Tibial artery (tissue), 4 donors: Measurements from ENCODE around the gene MDP1.

Source experiments
- DNase-seq, 2 donors: peaks; one replicate each; pipeline ENCODE4 v3.0.0-alpha.2; 2019
- H3K27ac ChIP-seq, 2 donors: fragments of 200-600 bp; sonication (generic) in 1 of 2; 1 replicate in 1 of 2; 2 replicates in 1 of 2; pipeline ENCODE4 v1.5.1; 2018 to 2019; ENCODE audit warnings: mild to moderate bottlenecking in 1 of 2
- H3K27me3 ChIP-seq, 2 donors: fragments of 200-600 bp; sonication (generic) in 1 of 2; one replicate each; pipeline versions ENCODE4 v1.5.1 to v1.6.0; 2016 to 2019
- H3K36me3 ChIP-seq, 3 donors: fragments of 200-600 bp; sonication (generic) in 2 of 3; one replicate each; pipeline ENCODE4 v1.5.1; 2016 to 2019; ENCODE audit warnings: mild to moderate bottlenecking in 2 of 3
- H3K4me1 ChIP-seq, 4 donors: fragments of 200-600 bp; sonication (generic) in 2 of 4; 1 replicate in 3 of 4; 2 replicates in 1 of 4; pipeline ENCODE4 v1.5.1; 2016 to 2019
- H3K4me3 ChIP-seq, 2 donors: fragments of 200-600 bp; sonication (generic) in 1 of 2; 1 replicate in 1 of 2; 2 replicates in 1 of 2; pipeline ENCODE4 v1.5.1; 2018 to 2019; ENCODE audit warnings: mild to moderate bottlenecking in 2 of 2
- H3K9me3 ChIP-seq, 3 donors: fragments of 200-600 bp; sonication (generic) in 1 of 3; one replicate each; pipeline ENCODE4 v1.5.1; 2016 to 2019
- intact Hi-C: fragments of 100-400 bp; cut with DNase I; formaldehyde crosslinking; loops from one replicate; pipeline ENCODE4 v1.15.0; 2023; ENCODE audit warnings: low total_unique reads
- TF ChIP-seq, protein P1 (sequence below), 2 experiments: fragments of 200-600 bp in 1 of 2; fragments of 450-650 bp in 1 of 2; IDR thresholded peaks; one replicate each; pipeline ENCODE4 v1.5.1; 2017 to 2019; ENCODE audit warnings: antibody characterized with exemption in 2 of 2, mild to moderate bottlenecking in 1 of 2, moderate library complexity in 1 of 2

Gene MDP1

DNA sequence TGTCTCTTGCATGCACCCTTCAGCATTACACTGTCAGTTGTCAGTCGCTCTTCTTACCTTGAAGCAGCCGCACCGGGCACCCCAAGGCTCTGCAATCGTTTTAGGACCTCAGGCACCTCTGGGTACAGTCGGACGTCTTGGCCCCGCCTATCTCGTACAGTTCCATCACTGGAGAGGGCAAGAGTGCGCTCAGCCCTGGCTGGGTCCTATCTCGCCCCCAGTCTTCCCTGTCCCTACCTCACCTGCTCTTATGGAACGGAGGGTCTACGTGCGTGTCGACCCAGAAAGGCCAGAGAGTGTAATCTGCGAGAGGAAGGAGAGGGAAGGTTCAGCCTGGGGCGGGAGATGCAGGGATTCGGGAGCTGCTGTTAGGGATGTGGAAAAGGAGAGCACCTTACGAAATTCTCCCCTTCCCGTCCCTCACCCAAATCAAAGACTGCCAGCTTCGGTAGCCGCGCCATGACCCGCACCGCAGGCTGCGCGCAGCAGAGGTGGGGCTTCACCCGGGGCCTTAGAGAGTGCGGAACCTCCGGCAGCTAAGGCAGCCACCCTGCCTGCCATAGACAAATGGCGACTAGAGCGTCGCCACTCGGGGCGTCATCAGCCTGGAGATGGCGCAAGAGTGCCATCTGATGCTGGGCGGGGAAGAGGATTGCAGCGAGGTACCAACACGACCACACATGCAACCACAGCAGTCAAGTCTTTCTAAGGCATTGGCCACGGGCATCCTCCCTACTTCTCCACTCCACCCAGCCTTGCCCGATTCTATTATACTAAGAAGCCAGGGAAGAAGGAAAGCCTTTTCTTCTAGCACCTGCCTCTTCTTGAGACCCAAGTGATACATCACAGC is at the start of gene MDP1:
Gene MDP1, minus strand, starts transcription at position 572 of the 850 bp plus-strand sequence. Its CDS starts 111 bp downstream, at position 461.
- Histone ChIP-seq H3K27ac (peak within 1 kb of the TSS; percentile 89 to 91), H3K27me3 (no peaks in the 10 kb centered on the region), H3K4me3 (peak within 1 kb of the TSS; percentile 69 to 72), H3K36me3 (peaks cover 5 to 16% (median 11%) of the 10 kb centered on the region in 3 donors), H3K4me1 (peaks cover 0 to 31% (median 27%) of the 10 kb centered on the region in 4 donors), H3K9me3 (no peaks in the 10 kb centered on the region)
- DNase-seq, result peak; percentile 88 to 92
- intact Hi-C loops, result no loop called here
- TF ChIP-seq, protein P1, sequence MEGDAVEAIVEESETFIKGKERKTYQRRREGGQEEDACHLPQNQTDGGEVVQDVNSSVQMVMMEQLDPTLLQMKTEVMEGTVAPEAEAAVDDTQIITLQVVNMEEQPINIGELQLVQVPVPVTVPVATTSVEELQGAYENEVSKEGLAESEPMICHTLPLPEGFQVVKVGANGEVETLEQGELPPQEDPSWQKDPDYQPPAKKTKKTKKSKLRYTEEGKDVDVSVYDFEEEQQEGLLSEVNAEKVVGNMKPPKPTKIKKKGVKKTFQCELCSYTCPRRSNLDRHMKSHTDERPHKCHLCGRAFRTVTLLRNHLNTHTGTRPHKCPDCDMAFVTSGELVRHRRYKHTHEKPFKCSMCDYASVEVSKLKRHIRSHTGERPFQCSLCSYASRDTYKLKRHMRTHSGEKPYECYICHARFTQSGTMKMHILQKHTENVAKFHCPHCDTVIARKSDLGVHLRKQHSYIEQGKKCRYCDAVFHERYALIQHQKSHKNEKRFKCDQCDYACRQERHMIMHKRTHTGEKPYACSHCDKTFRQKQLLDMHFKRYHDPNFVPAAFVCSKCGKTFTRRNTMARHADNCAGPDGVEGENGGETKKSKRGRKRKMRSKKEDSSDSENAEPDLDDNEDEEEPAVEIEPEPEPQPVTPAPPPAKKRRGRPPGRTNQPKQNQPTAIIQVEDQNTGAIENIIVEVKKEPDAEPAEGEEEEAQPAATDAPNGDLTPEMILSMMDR (IDR thresholded peaks at IDR 0.05), result peak; percentile 11 to 22

DNA sequence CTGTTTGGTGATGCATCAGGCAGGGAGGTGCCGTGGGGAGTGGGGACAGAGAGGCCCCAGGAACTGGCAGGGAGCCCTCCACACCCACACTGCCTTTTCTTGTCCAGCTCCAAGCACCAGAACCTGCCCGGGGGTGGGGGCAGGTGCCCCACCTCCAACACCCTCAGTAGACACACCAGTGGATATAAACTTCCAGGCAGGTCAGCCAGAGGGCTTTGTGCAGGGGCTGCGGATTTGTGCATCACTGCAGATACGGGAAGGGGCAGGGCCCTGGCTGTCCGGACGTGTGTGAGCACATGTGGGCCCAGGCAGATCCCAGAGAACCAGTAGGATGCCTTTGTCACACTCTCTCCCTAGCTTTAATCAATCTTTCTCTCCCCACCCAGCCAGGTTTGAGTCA is 48.4 kb upstream of the MDP1 start:
- H3K36me3 ChIP-seq, result peaks cover 13 to 49% (median 34%) of the 10 kb centered on the region in 3 donors
- intact Hi-C loops, result no loop called here
- H3K4me3 ChIP-seq, result no peak overlapping the region
- no peak overlapping the region for H3K27ac ChIP-seq
- peaks cover 0 to 5% (median 3%) of the 10 kb centered on the region in 4 donors for H3K4me1 ChIP-seq
- H3K9me3 ChIP-seq, result no peaks in the 10 kb centered on the region
- TF ChIP-seq, protein P1 (IDR thresholded peaks at IDR 0.05), result no peak
- DNase-seq, result peak in 1 of 2 donors; percentile 49
- no peaks in the 10 kb centered on the region for H3K27me3 ChIP-seq

DNA sequence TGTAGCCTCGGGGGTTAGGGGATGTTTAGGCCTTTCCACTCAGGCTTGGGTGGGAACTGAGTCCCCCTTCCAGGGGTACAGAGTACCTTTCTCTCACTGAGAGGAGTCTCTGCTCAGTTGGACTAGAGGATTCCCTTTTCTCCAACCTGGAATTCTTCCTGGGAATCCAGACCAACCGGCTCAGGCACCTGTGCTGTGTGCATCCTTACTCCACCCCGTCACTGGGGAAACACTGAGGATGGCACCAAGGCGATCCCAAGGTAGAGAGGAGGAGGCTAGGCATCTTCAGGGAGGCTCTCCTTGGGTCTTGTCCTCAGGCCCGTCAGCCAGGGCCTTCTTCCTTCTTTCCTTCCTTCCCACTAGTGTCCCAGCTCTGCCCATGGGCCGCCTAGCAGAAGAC is 48.0 kb upstream of the MDP1 start:
- H3K27me3 ChIP-seq, result no peaks in the 10 kb centered on the region
- no peak for DNase-seq
- intact Hi-C loops, result no loop called here
- H3K4me3 ChIP-seq, result no peak overlapping the region
- peaks cover 0 to 10% (median 8%) of the 10 kb centered on the region in 4 donors for H3K4me1 ChIP-seq
- TF ChIP-seq, protein P1 (IDR thresholded peaks at IDR 0.05), result no peak
- no peak overlapping the region for H3K27ac ChIP-seq
- no peaks in the 10 kb centered on the region for H3K9me3 ChIP-seq
- H3K36me3 ChIP-seq, result peaks cover 13 to 45% (median 30%) of the 10 kb centered on the region in 3 donors

DNA sequence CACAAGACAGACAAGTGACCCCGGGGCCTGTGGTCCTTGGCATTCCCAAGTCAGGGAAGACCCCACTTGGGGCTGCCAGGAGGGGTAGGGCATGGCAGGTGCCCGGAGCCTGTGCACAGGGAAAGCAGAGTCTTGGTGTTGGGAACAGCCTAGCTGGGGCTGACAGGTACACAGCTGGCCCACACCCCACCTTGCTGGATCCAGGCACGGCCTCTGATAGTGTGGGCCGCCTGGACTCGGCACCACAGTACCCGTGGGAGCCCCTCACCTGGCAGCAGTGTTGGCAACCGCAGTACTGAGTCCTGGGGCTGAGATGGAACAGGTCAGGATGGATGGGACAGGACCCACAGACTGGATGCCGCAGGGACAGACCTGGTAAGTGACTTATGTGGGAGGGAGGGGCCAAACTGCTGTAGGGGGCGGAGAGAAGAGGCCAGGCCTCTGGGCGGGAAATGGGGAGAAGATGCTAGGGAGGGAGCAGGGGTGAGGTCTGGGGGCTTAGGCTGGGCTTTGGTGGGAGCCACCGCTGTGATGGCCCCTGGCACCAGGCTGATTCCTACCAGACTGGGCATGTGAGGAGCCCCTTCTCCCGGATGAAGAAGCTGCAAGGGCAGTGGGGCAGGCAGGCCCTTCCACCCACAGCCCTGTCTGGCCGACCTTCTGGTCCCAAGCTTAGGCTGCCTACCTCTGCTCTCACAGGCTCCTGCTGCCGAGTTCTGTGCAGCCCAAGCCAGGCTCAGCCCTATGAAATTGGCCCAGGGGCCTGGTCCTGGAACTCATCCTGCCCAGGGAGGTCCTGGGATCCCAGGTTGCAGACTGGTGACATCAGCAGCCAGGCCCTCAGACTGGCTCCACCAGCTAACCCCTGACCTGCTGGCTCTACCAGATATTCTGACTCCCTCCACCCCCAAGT is 47.2 kb upstream of the MDP1 start, which contains the start of gene TGM1:
Gene TGM1, minus strand, starts transcription at position 357 of the 913 bp plus-strand sequence. CDS start 825 bp downstream, outside the sequence.
- no peak within 1 kb of the TSS for H3K27ac ChIP-seq
- intact Hi-C loops, result no loop called here
- H3K4me3 ChIP-seq, result no peak within 1 kb of the TSS
- H3K4me1 ChIP-seq, result peaks cover 0 to 13% (median 10%) of the 10 kb centered on the region in 4 donors
- H3K27me3 ChIP-seq, result no peaks in the 10 kb centered on the region
- DNase-seq, result peak in 1 of 2 donors; percentile 38
- peaks cover 13 to 37% (median 27%) of the 10 kb centered on the region in 3 donors for H3K36me3 ChIP-seq
- H3K9me3 ChIP-seq, result no peaks in the 10 kb centered on the region
- TF ChIP-seq, protein P1 (IDR thresholded peaks at IDR 0.05), result no peak

DNA sequence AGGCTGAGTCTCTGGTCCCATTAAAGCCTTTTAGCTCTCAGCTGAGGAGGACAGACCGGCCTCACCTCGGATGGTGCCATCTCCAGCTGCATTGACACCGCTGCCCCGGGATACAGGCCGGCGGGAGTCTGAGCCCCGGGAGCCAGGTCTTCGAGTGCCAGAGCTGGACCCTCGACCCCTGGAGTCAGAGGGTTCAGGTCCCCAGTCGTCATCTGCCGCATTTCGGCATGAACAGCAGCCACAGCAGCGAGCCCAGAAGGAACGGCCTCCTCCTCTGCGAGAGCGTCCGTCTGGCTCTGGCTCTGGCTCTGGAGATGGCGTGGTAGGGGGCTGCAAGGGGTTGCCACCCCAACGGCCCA is 46.1 kb upstream of the MDP1 start:
- Histone ChIP-seq H3K4me1 (peaks cover 0 to 13% (median 10%) of the 10 kb centered on the region in 4 donors), H3K4me3 (no peak overlapping the region), H3K9me3 (no peaks in the 10 kb centered on the region), H3K27me3 (no peaks in the 10 kb centered on the region), H3K27ac (no peak overlapping the region), H3K36me3 (peaks cover 9 to 26% (median 18%) of the 10 kb centered on the region in 3 donors)
- intact Hi-C loops, result no loop called here
- DNase-seq, result no peak
- TF ChIP-seq, protein P1 (IDR thresholded peaks at IDR 0.05), result no peak
